ENCODE results near the gene THY1.
"Not testable (repeated sequence)": the region's sequence is repeated elsewhere in the genome, so short reads cannot be mapped to it uniquely, and the experiment has no call there.

- TF ChIP-seq POLR2A (IDR thresholded peaks at IDR 0.05; ENCODE audit: low read length); GATA1 (IDR thresholded peaks at IDR 0.05; ENCODE audit: low read depth, low read length): not testable (repeated sequence)
These were observed 32.3 kb upstream of the THY1 start for GRCh38 chr11:119455241-119455640.

All from erythroblast (primary cell).